HepG2 (cell line): ENCODE data around the gene MED12L. TPM values are rescaled to one million over a fixed set of nuclear protein-coding genes. Genes with fewer than 3 reads are reported as not detected.

Source experiments
- ATAC-seq: fragments of 200-7000 bp; cut with Tn5 transposase; 3 replicates; pipeline ENCODE4 v1.9.1; 2020; ENCODE audit warnings: mild to moderate bottlenecking, moderate library complexity
- BruUV-seq: library from RNA; stranded (reverse); fragments of 400-500 nt; replicated peaks from 2 replicates; lab custom pipeline; 2021; lab: Mats Ljungman, UMichigan
- CTCF ChIA-PET: fragments of 300-600 bp; formaldehyde crosslinking; extraction: SDS; loops from one replicate; lab custom pipeline; 2021; ENCODE audit warnings: low total read pairs, inconsistent platforms, low intra/inter-chr PET ratio; lab: Yijun Ruan, JAX
- POLR2A ChIA-PET: fragments of 350-600 bp; sonication (Branson Sonifier 250); formaldehyde crosslinking; loops from one replicate; lab custom pipeline; 2020; ENCODE audit warnings: antibody characterized with exemption, inconsistent platforms; lab: Yijun Ruan, JAX
- DNase-seq: peaks from one replicate; pipeline ENCODE4 v3.0.0-alpha.2; 2015; ENCODE audit warnings: low spot score
- FAIRE-seq: peaks from 3 replicates; lab custom pipeline; 2011; peaks lifted over from hg19 to GRCh38; lab: Jason Lieb, UNC
- H2AFZ ChIP-seq: one replicate; pipeline ENCODE4 v1.6.1; 2011; ENCODE audit warnings: low read length, inconsistent platforms
- H3K27ac ChIP-seq: fragments of 300-600 bp; 3 replicates; pipeline ENCODE4 v1.8.0; 2011; ENCODE audit warnings: mixed run types, mild to moderate bottlenecking, mixed read lengths, low read length, inconsistent platforms; ENCODE audit not compliant: insufficient read depth; ENCODE audit errors: extremely low read length
- H3K27me3 ChIP-seq, 2 experiments: fragments of 200-600 bp in 1 of 2; 2 replicates in 1 of 2; 3 replicates in 1 of 2; pipeline versions ENCODE4 v1.6.0 to v1.8.0; 2011; ENCODE audit warnings: low read length in 2 of 2, mild to moderate bottlenecking in 2 of 2, moderate library complexity in 2 of 2, inconsistent platforms in 1 of 2; ENCODE audit not compliant: insufficient read depth in 2 of 2, control insufficient read depth in 1 of 2
- H3K36me3 ChIP-seq, 2 experiments: fragments of 200-600 bp in 1 of 2; replicated peaks in 1 of 2; 2 replicates in 1 of 2; 3 replicates in 1 of 2; pipeline versions ENCODE4 v1.5.1 to v1.8.0; 2011; ENCODE audit warnings: low read length in 2 of 2, inconsistent platforms in 1 of 2; ENCODE audit not compliant: insufficient read depth in 2 of 2, control insufficient read depth in 1 of 2
- H3K4me1 ChIP-seq: 2 replicates; pipeline ENCODE4 v1.5.1; 2012; ENCODE audit warnings: low read length, inconsistent platforms; ENCODE audit not compliant: insufficient read depth
- H3K4me2 ChIP-seq: 2 replicates; pipeline ENCODE4 v1.6.0; 2011; ENCODE audit warnings: low read depth, low read length, inconsistent platforms
- H3K4me3 ChIP-seq, 3 experiments: fragments of 200-600 bp in 1 of 3; sonication (generic), shearing (Covaris generic) in 1 of 3; replicated peaks in 1 of 3; 2 replicates each; pipeline ENCODE4 v1.5.1; 2011 to 2016; ENCODE audit warnings: low read length in 3 of 3, inconsistent platforms in 2 of 3, low read depth in 2 of 3, mild to moderate bottlenecking in 2 of 3, control low read depth in 1 of 3, mixed read lengths in 1 of 3; ENCODE audit not compliant: insufficient read depth in 1 of 3
- H3K79me2 ChIP-seq: one replicate; pipeline ENCODE4 v1.6.1; 2011; ENCODE audit warnings: low read length, inconsistent platforms; ENCODE audit not compliant: insufficient read depth
- H3K9ac ChIP-seq: 2 replicates; pipeline ENCODE4 v1.6.0; 2011; ENCODE audit warnings: mild to moderate bottlenecking, low read depth, low read length, inconsistent platforms; ENCODE audit not compliant: insufficient read depth
- H3K9me3 ChIP-seq: 2 replicates; pipeline ENCODE4 v1.5.1; 2012; ENCODE audit warnings: mild to moderate bottlenecking, low read length
- H4K20me1 ChIP-seq: 2 replicates; pipeline ENCODE4 v1.6.0; 2011; ENCODE audit warnings: inconsistent platforms, mild to moderate bottlenecking, low read length, moderate library complexity; ENCODE audit not compliant: insufficient read depth
- ATF4 ChIP-seq, 2 experiments: fragments of 450-650 bp in 1 of 2; sonication (generic) in 1 of 2; formaldehyde crosslinking; IDR thresholded peaks; 2 replicates each; pipeline versions ENCODE4 v1.5.0 to v1.8.0; 2020 to 2022; ENCODE audit warnings: mild to moderate bottlenecking in 1 of 2, missing genetic modification reagents in 1 of 2
- MAZ ChIP-seq, 2 experiments: sonication (generic) in 1 of 2; formaldehyde crosslinking in 1 of 2; IDR thresholded peaks; 2 replicates each; pipeline versions ENCODE4 v1.5.0 to v1.6.1; 2012 to 2020; ENCODE audit warnings: low read depth in 2 of 2, mild to moderate bottlenecking in 2 of 2, borderline replicate concordance in 1 of 2, improper control_type of control experiment in 1 of 2, low read length in 1 of 2, missing genetic modification reagents in 1 of 2, moderate library complexity in 1 of 2
- NAIF1 ChIP-seq: sonication (generic); formaldehyde crosslinking; IDR thresholded peaks from 2 replicates; pipeline ENCODE4 v1.5.0; 2020; ENCODE audit warnings: mild to moderate bottlenecking, missing genetic modification reagents, borderline replicate concordance
- TERF1 ChIP-seq: sonication (generic); formaldehyde crosslinking; IDR thresholded peaks from 2 replicates; pipeline ENCODE4 v1.8.0; 2022; ENCODE audit warnings: mild to moderate bottlenecking, missing genetic modification reagents, moderate library complexity
- THAP8 ChIP-seq: sonication (generic); formaldehyde crosslinking; IDR thresholded peaks from 2 replicates; pipeline ENCODE4 v1.5.1; 2020; ENCODE audit warnings: missing genetic modification reagents, mild to moderate bottlenecking, borderline replicate concordance
- ZBTB1 ChIP-seq: sonication (generic); formaldehyde crosslinking; IDR thresholded peaks from 2 replicates; pipeline ENCODE4 v1.4.0; 2020; ENCODE audit warnings: missing genetic modification reagents, borderline replicate concordance
- ZBTB40 ChIP-seq, 2 experiments: fragments of 450-650 bp in 1 of 2; sonication (generic) in 1 of 2; formaldehyde crosslinking in 1 of 2; IDR thresholded peaks; 2 replicates each; pipeline versions ENCODE4 v1.6.1 to v1.8.0; 2016 to 2022; ENCODE audit warnings: antibody characterized with exemption in 1 of 2, mild to moderate bottlenecking in 1 of 2, missing genetic modification reagents in 1 of 2
- ZNF350 ChIP-seq: sonication (generic); formaldehyde crosslinking; IDR thresholded peaks from 2 replicates; pipeline ENCODE4 v1.4.0; 2020; ENCODE audit warnings: mild to moderate bottlenecking, low read depth, missing genetic modification reagents, borderline replicate concordance
- WGBS: methylation state at CpG from one replicate; pipeline ENCODE4 v1.1.6; 2017; ENCODE audit warnings: low lambda C conversion rate; 5-methylcytosine and 5-hydroxymethylcytosine counted together
- in situ Hi-C: cut with HindIII; loops from 2 replicates; pipeline ENCODE4 v1.10.0; 2017; ENCODE audit warnings: low pct_unique_long_range_greater_than_20kb; ENCODE audit not compliant: extremely low pct_ligation_motif_present
- intact Hi-C: fragments of 100-400 bp; cut with micrococcal nuclease; formaldehyde crosslinking; loops from one replicate; pipeline ENCODE4 v1.10.0; 2022; ENCODE audit not compliant: unreplicated experiment
- polyA plus RNA-seq, 8 experiments: library from polyadenylated mRNA; depleted of rRNA in 3 of 8; stranded (reverse) in 7 of 8; unstranded in 1 of 8; fragments of >200 nt; fragmentation: Illumina TruSeq in 4 of 8; extraction: Trizol in 4 of 8; gene quantifications; 2 replicates each; pipeline versions ENCODE4 v1.2.1 to v1.2.3, GENCODE V29; 2011 to 2016; ENCODE audit warnings: low read depth in 4 of 8, missing spikeins in 1 of 8, mixed read lengths in 1 of 8; ENCODE audit not compliant: insufficient read depth in 1 of 8
- total RNA-seq, 5 experiments: library from RNA; depleted of rRNA; stranded (reverse); fragments of >200 nt; fragmentation: Illumina TruSeq; extraction: Trizol; gene quantifications; 2 replicates each; pipeline ENCODE4 v1.2.3, GENCODE V29; 2016; ENCODE audit warnings: low read depth in 1 of 5

Gene MED12L
- total and polyA plus RNA-seq, 2 of the 13 experiments (the other 11 are each of a cell fraction or from before 2014, with no cell fraction given) = 0.07 to 0.64 TPM

GRCh38 chr3:151197981-151198767, 112.7 kb downstream of the MED12L start:
- BruUV-seq = TSS peak; percentile 84
- no peaks in the 10 kb centered on the region for H3K36me3 ChIP-seq
- ATAC-seq (peak; percentile 99), DNase-seq (peak; percentile 99), FAIRE-seq (peak; percentile 97)
- no peaks in the 10 kb centered on the region for H4K20me1 ChIP-seq
- peak overlapping the region; percentile 65 for H3K9ac ChIP-seq
- WGBS = under 1% methylated on average over 6 of the region's 6 CpGs
- in situ Hi-C loops (no loop called here), intact Hi-C loops (loop anchor here (1.0 to 5.0 kb wide), 3 partner anchors 20 to 1406 kb away; partner anchors contain the start of gene ANKUB1)
- H3K4me2 ChIP-seq = peak overlapping the region; percentile 31
- CTCF ChIA-PET = no interaction called here
- peaks cover 61% of the 10 kb centered on the region for H3K4me1 ChIP-seq
- no peaks in the 10 kb centered on the region for H3K27me3 ChIP-seq
- H3K9me3 ChIP-seq = no peaks in the 10 kb centered on the region
- no peaks in the 10 kb centered on the region for H3K79me2 ChIP-seq
- H3K27ac ChIP-seq = peak overlapping the region; percentile 89
- H3K4me3 ChIP-seq = peak overlapping the region in 2 of 3 experiments; percentile 18 to 44; a peak in 2 of 6 replicates
- POLR2A ChIA-PET = interaction anchor here (0.7 to 3.8 kb wide), 10 partner anchors 9 to 432 kb away, joined by 3 to 54 read pairs (median 5); no protein-coding TSS in a partner anchor
- no peak overlapping the region for H2AFZ ChIP-seq
- TF ChIP-seq ZBTB40 (IDR thresholded peaks at IDR 0.05) (peak; percentile 16; the same call in 1 of the 2 replicates), ZBTB40 (CRISPR knock-in tag; IDR thresholded peaks at IDR 0.05) (peak; percentile 29; the same call in 1 of the 2 replicates), ZBTB1 (CRISPR knock-in tag) (no peak), ZNF350 (CRISPR knock-in tag) (no peak), TERF1 (CRISPR knock-in tag) (no peak), NAIF1 (CRISPR knock-in tag) (no peak), ATF4 (CRISPR knock-in tag; IDR thresholded peaks at IDR 0.05) (peak in 1 of 2 experiments; percentile 83; a peak in 2 of 4 replicates), THAP8 (CRISPR knock-in tag) (no peak), MAZ (IDR thresholded peaks at IDR 0.05; ENCODE audit: borderline replicate concordance, low read depth, low read length) (no peak), MAZ (CRISPR knock-in tag; IDR thresholded peaks at IDR 0.05; ENCODE audit: low read depth) (no peak)
